Fibroblast of lung (primary cell): Measurements from ENCODE around the gene CFAP61. TPM values are rescaled to one million over a fixed set of nuclear protein-coding genes. Genes with fewer than 3 reads are reported as not detected.

ENCODE experiments used
- DNase-seq, 2 donors: peaks; one replicate each; pipeline versions ENCODE4 v3.0.0 to v3.0.0-alpha.2; 2010; ENCODE audit warnings: low read depth in 2 of 2
- H2AFZ ChIP-seq: 2 replicates; pipeline ENCODE4 v1.5.1; 2012; ENCODE audit warnings: low read length, control low read depth, inconsistent platforms
- H3K27ac ChIP-seq: 2 replicates; pipeline ENCODE4 v1.5.1; 2011; ENCODE audit warnings: low read length, control low read depth; ENCODE audit not compliant: insufficient read depth
- H3K27me3 ChIP-seq: 2 replicates; pipeline ENCODE4 v1.5.1; 2011; ENCODE audit warnings: mild to moderate bottlenecking, low read length; ENCODE audit not compliant: control insufficient read depth, insufficient read depth
- H3K36me3 ChIP-seq: 2 replicates; pipeline ENCODE4 v1.5.1; 2011; ENCODE audit warnings: low read length; ENCODE audit not compliant: control insufficient read depth, insufficient read depth
- H3K4me1 ChIP-seq: 2 replicates; pipeline ENCODE4 v1.5.1; 2011; ENCODE audit warnings: low read length; ENCODE audit not compliant: control insufficient read depth, insufficient read depth; ENCODE audit errors: extremely low read depth
- H3K4me2 ChIP-seq: 2 replicates; pipeline ENCODE4 v1.5.1; 2011; ENCODE audit warnings: low read length, control low read depth; ENCODE audit not compliant: insufficient read depth; ENCODE audit errors: extremely low read depth
- H3K4me3 ChIP-seq, 4 experiments: fragments of 200-600 bp in 1 of 4; sonication (generic) in 1 of 4; replicated peaks in 1 of 4; 2 replicates each; pipeline ENCODE4 v1.5.1; 2011 to 2016; ENCODE audit warnings: low read length in 4 of 4, low read depth in 3 of 4, mild to moderate bottlenecking in 3 of 4, control low read depth in 2 of 4, inconsistent platforms in 1 of 4, mixed read lengths in 1 of 4; ENCODE audit not compliant: insufficient read depth in 1 of 4; ENCODE audit errors: control extremely low read depth in 1 of 4
- H3K79me2 ChIP-seq: 2 replicates; pipeline ENCODE4 v1.5.1; 2012; ENCODE audit warnings: mild to moderate bottlenecking, low read length, inconsistent platforms; ENCODE audit not compliant: control insufficient read depth, insufficient read depth
- H3K9ac ChIP-seq: 2 replicates; pipeline ENCODE4 v1.5.1; 2011; ENCODE audit warnings: mild to moderate bottlenecking, low read length, control low read depth; ENCODE audit not compliant: insufficient read depth
- H3K9me3 ChIP-seq: 2 replicates; pipeline ENCODE4 v1.5.1; 2012; ENCODE audit warnings: low read depth, low read length; ENCODE audit not compliant: control insufficient read depth, insufficient read depth
- H4K20me1 ChIP-seq: 2 replicates; pipeline ENCODE4 v1.5.1; 2011; ENCODE audit warnings: low read length; ENCODE audit not compliant: control insufficient read depth, insufficient read depth; ENCODE audit errors: extremely low read depth
- EZH2 ChIP-seq: IDR thresholded peaks from 2 replicates; pipeline ENCODE4 v1.5.1; 2012; ENCODE audit warnings: low read length, control low read depth, mild to moderate bottlenecking; ENCODE audit errors: missing control alignments
- polyA plus RNA-seq, 2 donors: library from polyadenylated mRNA; depleted of rRNA in 1 of 2; stranded (reverse) in 1 of 2; unstranded in 1 of 2; fragments of >200 nt; gene quantifications; 2 replicates each; pipeline ENCODE4 v1.2.1, GENCODE V29; 2011 to 2012; ENCODE audit warnings: missing spikeins in 1 of 2
- total RNA-seq: library from RNA; depleted of rRNA; stranded (reverse); fragments of >200 nt; gene quantifications from 2 replicates; pipeline ENCODE4 v1.2.1, GENCODE V29; 2014
- TF ChIP-seq, protein P1 (sequence below), 2 donors: IDR thresholded peaks in 1 of 2; conservative IDR thresholded peaks in 1 of 2; 1 replicate in 1 of 2; 2 replicates in 1 of 2; pipeline ENCODE4 v1.5.1; 2011 to 2012; ENCODE audit warnings: low read length in 2 of 2, control low read depth in 1 of 2, inconsistent platforms in 1 of 2, low read depth in 1 of 2, mild to moderate bottlenecking in 1 of 2

Gene CFAP61
- total and polyA plus RNA-seq, 2 donors (not counting 1 experiment from before 2014, with no cell fraction given): not detected

DNA sequence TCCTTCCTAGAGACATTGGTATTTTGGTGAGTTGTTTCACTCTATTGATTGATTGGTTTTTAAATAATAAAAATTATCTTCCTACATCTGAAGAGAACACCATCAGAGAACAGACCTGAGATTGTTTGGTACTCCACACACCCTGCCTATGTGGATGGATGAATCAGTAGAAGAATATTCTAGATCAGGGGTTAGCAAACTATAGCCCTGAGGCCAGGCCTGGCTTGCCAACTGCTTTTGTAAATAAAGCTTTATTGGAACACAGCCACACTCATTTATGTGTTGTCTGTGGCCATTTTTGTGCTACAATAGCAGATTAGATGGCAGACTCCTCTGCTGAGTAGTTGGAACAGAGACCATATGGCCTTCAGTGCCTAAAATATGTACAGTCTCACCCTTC lies 176.0 kb downstream of the CFAP61 start:
- Histone ChIP-seq H3K27ac (no peak overlapping the region), H3K4me2 (no peak overlapping the region), H3K9me3 (no peaks in the 10 kb centered on the region), H3K27me3 (no peaks in the 10 kb centered on the region), H3K9ac (no peak overlapping the region), H3K79me2 (no peaks in the 10 kb centered on the region), H2AFZ (no peak overlapping the region), H3K4me1 (no peaks in the 10 kb centered on the region), H3K4me3 (no peak overlapping the region), H4K20me1 (no peaks in the 10 kb centered on the region), H3K36me3 (no peaks in the 10 kb centered on the region)
- TF ChIP-seq EZH2: no peak
- TF ChIP-seq, protein P1, sequence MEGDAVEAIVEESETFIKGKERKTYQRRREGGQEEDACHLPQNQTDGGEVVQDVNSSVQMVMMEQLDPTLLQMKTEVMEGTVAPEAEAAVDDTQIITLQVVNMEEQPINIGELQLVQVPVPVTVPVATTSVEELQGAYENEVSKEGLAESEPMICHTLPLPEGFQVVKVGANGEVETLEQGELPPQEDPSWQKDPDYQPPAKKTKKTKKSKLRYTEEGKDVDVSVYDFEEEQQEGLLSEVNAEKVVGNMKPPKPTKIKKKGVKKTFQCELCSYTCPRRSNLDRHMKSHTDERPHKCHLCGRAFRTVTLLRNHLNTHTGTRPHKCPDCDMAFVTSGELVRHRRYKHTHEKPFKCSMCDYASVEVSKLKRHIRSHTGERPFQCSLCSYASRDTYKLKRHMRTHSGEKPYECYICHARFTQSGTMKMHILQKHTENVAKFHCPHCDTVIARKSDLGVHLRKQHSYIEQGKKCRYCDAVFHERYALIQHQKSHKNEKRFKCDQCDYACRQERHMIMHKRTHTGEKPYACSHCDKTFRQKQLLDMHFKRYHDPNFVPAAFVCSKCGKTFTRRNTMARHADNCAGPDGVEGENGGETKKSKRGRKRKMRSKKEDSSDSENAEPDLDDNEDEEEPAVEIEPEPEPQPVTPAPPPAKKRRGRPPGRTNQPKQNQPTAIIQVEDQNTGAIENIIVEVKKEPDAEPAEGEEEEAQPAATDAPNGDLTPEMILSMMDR (conservative IDR thresholded peaks at IDR 0.05 in 1 of 2, IDR thresholded peaks at IDR 0.05 in 1 of 2; ENCODE audit: low read depth in 1 of 2, low read length in 2 of 2): no peak
- DNase-seq: no peak

GRCh38 chr20:20229595-20229994 lies 177.3 kb downstream of the CFAP61 start:
- Histone ChIP-seq H3K4me3 (no peak overlapping the region), H3K4me1 (no peaks in the 10 kb centered on the region), H3K9ac (no peak overlapping the region), H3K79me2 (no peaks in the 10 kb centered on the region), H3K9me3 (no peaks in the 10 kb centered on the region), H3K27me3 (no peaks in the 10 kb centered on the region), H3K36me3 (no peaks in the 10 kb centered on the region), H3K4me2 (no peak overlapping the region), H4K20me1 (no peaks in the 10 kb centered on the region), H2AFZ (no peak overlapping the region), H3K27ac (no peak overlapping the region)
- TF ChIP-seq, protein P1 (conservative IDR thresholded peaks at IDR 0.05 in 1 of 2, IDR thresholded peaks at IDR 0.05 in 1 of 2; ENCODE audit: low read depth in 1 of 2, low read length in 2 of 2): no peak
- TF ChIP-seq EZH2: no peak
- no peak for DNase-seq

GRCh38 chr20:20230741-20231140 lies 178.4 kb downstream of the CFAP61 start:
- TF ChIP-seq, protein P1 (conservative IDR thresholded peaks at IDR 0.05 in 1 of 2, IDR thresholded peaks at IDR 0.05 in 1 of 2; ENCODE audit: low read depth in 1 of 2, low read length in 2 of 2): no peak
- no peak for TF ChIP-seq EZH2
- Histone ChIP-seq H3K9ac (no peak overlapping the region), H3K27ac (no peak overlapping the region), H4K20me1 (no peaks in the 10 kb centered on the region), H3K36me3 (no peaks in the 10 kb centered on the region), H3K79me2 (no peaks in the 10 kb centered on the region), H2AFZ (no peak overlapping the region), H3K27me3 (no peaks in the 10 kb centered on the region), H3K4me2 (no peak overlapping the region), H3K4me1 (no peaks in the 10 kb centered on the region), H3K4me3 (no peak overlapping the region), H3K9me3 (no peaks in the 10 kb centered on the region)
- no peak for DNase-seq
